ENCODE data around the gene COX8A.
"Not testable (repeated sequence)": the region's sequence is repeated elsewhere in the genome, so short reads cannot be mapped to it uniquely, and the experiment has no call there.

DNA sequence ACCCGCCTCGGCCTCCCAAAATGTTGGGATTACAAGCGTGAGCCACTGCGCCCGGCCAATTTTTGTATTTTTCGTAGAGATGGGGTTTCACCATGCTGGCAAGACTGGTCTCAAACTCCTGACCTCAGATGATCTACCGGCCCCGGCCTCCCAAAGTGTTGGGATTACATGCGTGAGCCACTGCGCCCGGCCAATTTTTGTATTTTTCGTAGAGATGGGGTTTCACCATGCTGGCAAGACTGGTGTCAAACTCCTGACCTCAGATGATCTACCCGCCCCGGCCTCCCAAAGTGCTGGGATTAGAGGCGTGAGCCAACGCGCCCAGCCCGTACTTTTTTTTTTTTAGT is 535 bp upstream of the COX8A start:
- TF ChIP-seq SMAD1 (IDR thresholded peaks at IDR 0.05; ENCODE audit: low read depth, partially characterized antibody); EP300 (IDR thresholded peaks at IDR 0.05; ENCODE audit: borderline replicate concordance in 1 of 2, control insufficient read depth in 1 of 2, low read depth in 2 of 2, low read length in 2 of 2); ZNF384 (IDR thresholded peaks at IDR 0.05; ENCODE audit: borderline replicate concordance, low read depth, low read length); CEBPB (IDR thresholded peaks at IDR 0.05; ENCODE audit: borderline replicate concordance in 1 of 2, low read depth in 2 of 2, low read length in 2 of 2); EGR1 (IDR thresholded peaks at IDR 0.05; ENCODE audit: borderline replicate concordance in 1 of 2, low read depth in 2 of 2, low read length in 2 of 2); ZSCAN29 (IDR thresholded peaks at IDR 0.05); POLR2AphosphoS2 (IDR thresholded peaks at IDR 0.05; ENCODE audit: low read depth, low read length); RB1 (IDR thresholded peaks at IDR 0.05; ENCODE audit: borderline replicate concordance); POLR2AphosphoS5 (IDR thresholded peaks at IDR 0.05; ENCODE audit: low read length): not testable (repeated sequence)
- TF ChIP-seq, protein P1, sequence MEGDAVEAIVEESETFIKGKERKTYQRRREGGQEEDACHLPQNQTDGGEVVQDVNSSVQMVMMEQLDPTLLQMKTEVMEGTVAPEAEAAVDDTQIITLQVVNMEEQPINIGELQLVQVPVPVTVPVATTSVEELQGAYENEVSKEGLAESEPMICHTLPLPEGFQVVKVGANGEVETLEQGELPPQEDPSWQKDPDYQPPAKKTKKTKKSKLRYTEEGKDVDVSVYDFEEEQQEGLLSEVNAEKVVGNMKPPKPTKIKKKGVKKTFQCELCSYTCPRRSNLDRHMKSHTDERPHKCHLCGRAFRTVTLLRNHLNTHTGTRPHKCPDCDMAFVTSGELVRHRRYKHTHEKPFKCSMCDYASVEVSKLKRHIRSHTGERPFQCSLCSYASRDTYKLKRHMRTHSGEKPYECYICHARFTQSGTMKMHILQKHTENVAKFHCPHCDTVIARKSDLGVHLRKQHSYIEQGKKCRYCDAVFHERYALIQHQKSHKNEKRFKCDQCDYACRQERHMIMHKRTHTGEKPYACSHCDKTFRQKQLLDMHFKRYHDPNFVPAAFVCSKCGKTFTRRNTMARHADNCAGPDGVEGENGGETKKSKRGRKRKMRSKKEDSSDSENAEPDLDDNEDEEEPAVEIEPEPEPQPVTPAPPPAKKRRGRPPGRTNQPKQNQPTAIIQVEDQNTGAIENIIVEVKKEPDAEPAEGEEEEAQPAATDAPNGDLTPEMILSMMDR (IDR thresholded peaks at IDR 0.05 in 2 of 3, conservative IDR thresholded peaks at IDR 0.05 in 1 of 3; ENCODE audit: control insufficient read depth in 2 of 3, extremely low read depth in 1 of 3, insufficient read depth in 1 of 3, low read depth in 3 of 3, low read length in 3 of 3), result not testable (repeated sequence)
- TF ChIP-seq, protein P2, sequence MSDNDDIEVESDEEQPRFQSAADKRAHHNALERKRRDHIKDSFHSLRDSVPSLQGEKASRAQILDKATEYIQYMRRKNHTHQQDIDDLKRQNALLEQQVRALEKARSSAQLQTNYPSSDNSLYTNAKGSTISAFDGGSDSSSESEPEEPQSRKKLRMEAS (IDR thresholded peaks at IDR 0.05; ENCODE audit: low read depth, low read length), result not testable (repeated sequence)
